HuH-7.5 (cell line): ENCODE measurements around the gene XAGE2.
"Not testable (repeated sequence)": the region's sequence is repeated elsewhere in the genome, so short reads cannot be mapped to it uniquely, and the experiment has no call there.

Source experiments
- DNase-seq: peaks from one replicate; pipeline ENCODE4 v3.0.0; 2011; ENCODE audit warnings: low spot score

Gene XAGE2

GRCh38 chrX:52368368-52369055, at the start of gene XAGE2:
Gene XAGE2 (plus strand): TSS chrX:52369021. CDS start chrX:52370015, 994 bp downstream.
- DNase-seq = no peak

GRCh38 chrX:52337410-52337809, 31.4 kb upstream of the XAGE2 start:
- DNase-seq = no peak

- DNase-seq = no peak
These were observed 27.3 kb upstream of the XAGE2 start for GRCh38 chrX:52341493-52341892.

GRCh38 chrX:52343131-52343530, 25.7 kb upstream of the XAGE2 start:
- not testable (repeated sequence) for DNase-seq

GRCh38 chrX:52345402-52345801, 23.4 kb upstream of the XAGE2 start:
- not testable (repeated sequence) for DNase-seq

GRCh38 chrX:52346174-52347165, 22.4 kb upstream of the XAGE2 start:
- no peak for DNase-seq

- no peak for DNase-seq
These were observed 19.1 kb upstream of the XAGE2 start for GRCh38 chrX:52349681-52350080.

- DNase-seq = no peak
These were observed 16.3 kb upstream of the XAGE2 start for GRCh38 chrX:52352551-52352950.

- DNase-seq = no peak
These were observed 15.0 kb upstream of the XAGE2 start for GRCh38 chrX:52353838-52354237.

- no peak for DNase-seq
These were observed 13.7 kb upstream of the XAGE2 start for GRCh38 chrX:52355108-52355507.

- no peak for DNase-seq
These were observed 9.1 kb upstream of the XAGE2 start for GRCh38 chrX:52359614-52360232.

GRCh38 chrX:52361941-52362340, 6.9 kb upstream of the XAGE2 start:
- no peak for DNase-seq

- no peak for DNase-seq
These were observed 5.5 kb upstream of the XAGE2 start for GRCh38 chrX:52363247-52363883.

GRCh38 chrX:52378870-52379269, 10.0 kb downstream of the XAGE2 start:
- no peak for DNase-seq

- no peak for DNase-seq
These were observed 12.2 kb downstream of the XAGE2 start for GRCh38 chrX:52380993-52381392.

GRCh38 chrX:52410439-52411394, 41.9 kb downstream of the XAGE2 start:
- no peak for DNase-seq

- DNase-seq = no peak
These were observed 46.5 kb downstream of the XAGE2 start for GRCh38 chrX:52415304-52415703.

GRCh38 chrX:52416816-52417215, 48.0 kb downstream of the XAGE2 start:
- no peak for DNase-seq

GRCh38 chrX:52420824-52421443, 52.1 kb downstream of the XAGE2 start:
- no peak for DNase-seq

- DNase-seq = no peak
These were observed 54.1 kb downstream of the XAGE2 start for GRCh38 chrX:52422884-52423283.

- no peak for DNase-seq
These were observed 55.8 kb downstream of the XAGE2 start for GRCh38 chrX:52424656-52425055.
